Superior temporal gyrus (tissue), 1 donor: Measurements from ENCODE around the gene SUFU.

ENCODE experiments used
- DNase-seq: peaks from one replicate; pipeline ENCODE4 v3.0.0-alpha.2; 2016; ENCODE audit errors: extremely low spot score

SUFU gene

DNA sequence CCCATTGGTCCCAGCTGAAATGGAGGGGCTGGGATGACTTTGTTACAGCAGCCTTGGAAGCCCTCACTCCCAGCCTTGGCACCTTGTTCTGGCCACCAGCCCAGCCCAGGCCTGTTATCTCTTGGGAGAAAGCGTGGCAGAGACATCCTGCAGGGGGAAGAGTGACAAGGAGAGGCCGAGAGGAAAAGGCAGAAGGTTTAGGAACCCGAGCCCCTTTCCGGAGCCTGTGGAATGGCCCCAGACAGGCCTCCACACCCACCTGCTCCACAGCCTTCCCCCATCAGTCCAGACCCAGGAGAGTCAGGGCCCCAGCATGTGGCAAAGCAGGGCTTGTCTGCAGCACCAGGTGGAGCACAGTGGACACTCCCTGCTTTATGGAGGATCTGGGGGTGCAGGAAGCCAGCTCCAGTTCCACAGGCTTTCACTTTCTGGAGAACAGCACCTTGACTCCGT, 116.4 kb downstream of the SUFU start:
- DNase-seq, result no peak

DNA sequence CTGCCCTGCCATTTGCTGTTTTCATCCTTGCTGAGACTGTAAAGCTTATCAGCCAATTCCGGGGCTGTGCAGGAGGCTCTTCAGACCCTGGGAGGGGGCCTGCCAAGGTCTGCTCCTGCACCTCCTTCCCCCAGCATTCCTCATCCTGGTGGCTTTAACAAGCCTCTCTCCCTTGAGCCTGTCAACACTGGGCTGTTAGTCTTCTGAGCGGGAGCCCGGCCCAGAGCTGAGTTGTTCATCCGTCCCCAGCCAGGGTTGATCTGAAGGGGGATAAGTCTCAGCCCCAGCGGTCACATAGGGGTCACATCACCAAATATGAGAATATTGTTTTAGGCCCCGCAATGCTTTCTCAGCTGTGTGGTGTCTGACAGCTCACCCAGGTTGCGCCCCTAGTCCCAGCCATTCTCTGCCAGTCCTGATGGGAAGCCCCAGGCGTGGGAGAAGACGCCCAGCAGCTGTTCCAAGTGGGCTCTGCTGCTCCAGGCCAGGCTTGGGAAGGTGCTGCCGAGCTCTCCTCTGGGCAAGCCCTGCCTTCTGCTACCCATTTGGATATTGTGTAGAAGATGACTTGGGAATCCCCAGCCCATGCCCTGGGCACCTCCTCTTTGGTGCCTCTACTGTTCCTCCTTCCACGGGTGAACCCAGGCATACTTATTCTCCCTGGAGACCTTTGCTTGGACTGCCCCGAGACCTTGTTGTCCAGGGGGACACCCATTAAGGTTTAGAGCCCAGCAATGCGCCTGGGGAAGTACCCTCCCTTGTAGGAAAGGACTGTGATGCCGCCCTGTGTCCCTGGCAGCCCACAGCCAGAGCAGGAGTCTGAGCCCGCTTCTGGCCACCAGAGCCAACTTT, 117.0 kb downstream of the SUFU start:
- no peak for DNase-seq

DNA sequence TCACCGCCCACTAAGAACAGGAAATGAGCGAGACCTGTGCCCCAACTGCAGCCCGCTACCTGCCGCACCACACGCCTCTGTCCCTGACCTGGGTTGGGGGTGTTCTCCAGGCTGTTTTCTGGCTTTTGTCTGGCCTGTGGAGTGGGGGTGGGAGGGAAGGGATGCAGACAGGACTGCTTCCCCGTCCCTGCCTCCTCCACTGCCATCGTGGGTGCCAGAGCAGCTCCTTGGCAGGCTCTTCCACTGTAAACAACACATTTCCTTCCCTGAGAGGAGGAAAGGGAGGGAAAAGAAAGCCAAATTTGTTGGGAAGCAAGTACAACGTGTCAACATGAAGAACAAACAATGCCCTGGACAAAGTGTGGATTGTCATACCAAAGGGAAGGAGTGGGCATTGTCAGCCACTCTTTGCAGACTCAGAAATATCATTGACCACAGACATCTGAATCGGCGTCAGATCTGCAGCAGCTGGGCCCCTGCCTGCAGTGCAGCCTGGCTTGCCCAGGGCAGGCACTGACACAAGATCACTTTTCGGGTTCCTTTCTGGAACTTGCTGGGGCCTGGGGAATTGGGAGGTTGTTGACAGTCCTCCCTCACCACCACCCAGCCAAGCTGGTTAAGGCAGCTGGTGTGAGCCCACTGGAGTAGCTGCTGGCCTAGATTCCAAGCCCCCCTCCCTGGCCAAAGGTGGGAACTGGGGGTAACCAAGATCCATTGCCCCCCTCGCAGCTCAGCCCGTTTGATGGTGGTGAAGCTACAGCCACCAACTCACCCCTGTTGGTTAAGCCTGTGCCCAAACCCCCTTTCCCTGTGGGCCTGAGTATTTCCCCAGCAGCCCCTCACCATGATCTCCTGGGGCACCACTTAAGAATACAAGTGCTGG, 117.9 kb downstream of the SUFU start:
- DNase-seq, result peak; percentile 68

DNA sequence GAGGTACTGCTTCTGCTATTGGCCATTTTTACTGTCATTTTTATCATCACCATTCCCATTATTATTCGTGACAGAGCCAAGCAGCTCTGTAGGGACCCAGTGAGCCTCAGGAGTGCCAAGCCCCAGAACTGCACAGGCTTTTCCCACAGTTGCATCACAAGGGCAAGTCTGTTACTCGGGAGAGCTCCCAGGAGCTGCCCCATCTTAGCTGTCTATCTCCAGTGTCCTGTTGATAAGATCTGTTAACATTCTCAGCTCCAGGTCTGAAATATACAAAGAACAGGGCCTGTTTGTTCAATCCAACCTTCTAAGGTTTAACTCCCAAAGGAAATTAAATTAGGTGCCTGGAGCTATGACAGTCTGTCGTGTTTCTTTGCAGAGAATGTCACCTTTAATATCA, 120.3 kb downstream of the SUFU start:
- no peak for DNase-seq

DNA sequence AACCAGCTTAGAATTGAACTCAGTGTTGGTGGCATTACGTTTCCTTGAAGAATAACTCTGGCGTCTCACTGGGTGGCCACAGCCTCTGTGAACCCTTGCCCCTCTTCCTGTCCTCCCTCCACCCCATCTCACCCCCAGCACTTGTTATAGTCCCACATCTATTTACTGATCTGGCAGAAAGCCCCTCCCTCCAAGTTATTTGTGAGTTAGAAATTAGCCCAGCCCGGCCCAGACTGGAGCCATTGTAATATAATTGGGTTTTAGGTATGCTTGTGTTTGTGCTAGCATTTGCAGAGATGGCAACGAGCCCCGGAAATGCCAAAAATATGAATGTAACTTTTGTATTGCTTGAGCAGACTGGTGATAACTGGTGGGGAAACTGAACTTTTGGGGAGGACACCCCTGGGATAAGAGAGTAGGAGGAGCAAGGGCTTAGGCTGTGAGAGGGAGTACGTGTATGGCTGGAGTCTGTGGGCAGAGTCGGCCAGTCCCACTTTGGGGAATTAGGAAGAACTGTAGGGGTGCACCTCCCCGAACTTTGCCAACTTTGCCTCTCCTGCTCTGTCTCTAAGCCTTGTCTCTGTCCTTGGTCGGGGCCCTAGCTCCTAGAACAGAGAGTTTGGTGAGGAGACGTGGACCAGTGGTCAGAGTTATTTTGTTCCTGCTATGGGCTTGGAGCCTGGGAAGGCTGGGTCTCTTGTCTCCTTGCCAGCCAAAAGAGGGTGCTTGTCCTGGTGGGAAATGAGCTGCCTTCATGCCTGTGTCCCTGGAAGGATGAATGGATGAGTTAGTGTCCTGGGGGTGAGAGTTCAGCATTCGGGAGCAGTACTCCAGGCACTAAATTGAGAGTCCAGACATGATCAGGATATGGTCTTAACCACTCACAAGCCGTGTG, 121.2 kb downstream of the SUFU start:
- no peak for DNase-seq

DNA sequence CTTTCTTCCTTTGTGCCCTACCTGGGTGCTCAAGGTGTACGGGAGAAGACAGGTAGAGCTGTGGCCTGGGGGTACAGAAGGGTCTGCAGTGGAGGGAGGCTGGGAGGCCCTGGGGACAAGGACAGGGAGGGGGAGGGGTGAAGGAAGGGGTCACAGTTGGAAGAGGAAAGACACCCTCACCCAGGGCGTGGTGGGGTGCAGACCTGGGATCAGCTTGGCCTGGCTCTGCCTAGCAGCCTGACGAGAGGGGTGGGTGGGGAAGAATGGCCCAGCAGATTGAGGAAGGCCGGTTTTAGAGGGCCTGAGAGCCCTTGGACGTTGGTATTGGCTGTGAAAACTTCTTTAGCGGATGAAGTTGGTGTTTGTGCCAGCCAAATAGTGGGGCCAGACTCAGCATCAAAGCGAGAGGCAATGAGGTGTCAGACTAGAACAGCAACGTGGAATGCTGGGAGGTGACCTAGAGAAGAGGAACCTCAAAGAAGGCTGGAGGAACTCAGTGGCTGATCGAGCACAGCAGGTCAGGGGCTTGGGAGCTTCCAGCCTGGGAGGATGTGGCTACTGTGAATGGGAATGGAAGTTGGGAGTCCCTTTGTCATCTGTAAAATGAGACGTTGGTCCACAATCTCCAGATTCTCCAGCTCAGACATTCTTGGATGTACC, 122.4 kb downstream of the SUFU start:
- DNase-seq, result no peak

DNA sequence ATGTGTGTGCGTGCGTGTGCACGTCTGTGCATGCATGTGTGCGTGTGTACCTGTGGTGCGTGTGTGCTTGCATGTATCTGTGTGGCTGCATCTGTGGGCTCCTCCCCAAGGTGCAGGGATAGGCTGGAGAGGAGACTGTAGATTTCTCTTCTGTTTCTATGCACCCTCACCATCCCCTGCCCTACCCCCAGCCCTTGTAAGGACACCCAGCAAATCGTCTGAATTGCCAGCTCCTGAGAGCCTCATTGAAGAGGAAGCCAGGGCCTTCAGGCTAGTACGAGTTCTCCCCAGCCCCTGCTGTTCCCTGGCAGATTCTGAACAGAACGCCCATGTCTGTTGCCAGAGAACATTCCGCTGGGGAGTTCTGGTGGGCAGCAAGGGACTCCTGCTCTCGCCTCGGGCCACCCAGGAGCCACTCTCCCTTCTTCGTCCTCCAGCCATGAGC, 123.5 kb downstream of the SUFU start:
- no peak for DNase-seq

DNA sequence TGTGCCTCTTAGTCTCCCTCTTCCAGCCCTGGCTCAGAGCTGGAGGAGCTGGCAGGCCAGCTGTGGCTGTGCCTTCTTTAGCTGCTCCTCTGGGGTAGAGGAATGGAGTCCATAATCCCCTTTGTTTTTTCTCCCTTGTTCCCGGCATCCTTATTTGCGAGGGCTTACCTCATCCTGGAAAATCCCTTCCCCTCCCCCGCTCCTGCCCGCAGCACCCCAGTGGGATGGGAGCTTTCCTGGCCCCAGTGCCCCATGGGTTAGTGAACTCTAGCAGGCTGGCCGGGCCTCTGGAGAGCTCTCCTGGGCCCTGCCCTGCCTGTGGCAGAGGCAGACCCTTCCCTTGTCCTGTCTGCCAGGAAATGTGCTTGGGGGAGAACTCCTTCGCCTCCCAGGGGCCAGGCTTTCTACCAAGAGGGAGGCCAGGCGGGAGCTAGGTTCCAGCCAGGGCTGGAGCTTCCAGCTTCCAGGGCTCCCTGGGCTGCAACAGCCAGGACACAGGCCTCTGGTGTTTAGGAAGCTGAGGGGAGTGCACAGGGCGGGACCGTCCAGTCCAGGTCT, 124.0 kb downstream of the SUFU start:
- peak; percentile 34 for DNase-seq

DNA sequence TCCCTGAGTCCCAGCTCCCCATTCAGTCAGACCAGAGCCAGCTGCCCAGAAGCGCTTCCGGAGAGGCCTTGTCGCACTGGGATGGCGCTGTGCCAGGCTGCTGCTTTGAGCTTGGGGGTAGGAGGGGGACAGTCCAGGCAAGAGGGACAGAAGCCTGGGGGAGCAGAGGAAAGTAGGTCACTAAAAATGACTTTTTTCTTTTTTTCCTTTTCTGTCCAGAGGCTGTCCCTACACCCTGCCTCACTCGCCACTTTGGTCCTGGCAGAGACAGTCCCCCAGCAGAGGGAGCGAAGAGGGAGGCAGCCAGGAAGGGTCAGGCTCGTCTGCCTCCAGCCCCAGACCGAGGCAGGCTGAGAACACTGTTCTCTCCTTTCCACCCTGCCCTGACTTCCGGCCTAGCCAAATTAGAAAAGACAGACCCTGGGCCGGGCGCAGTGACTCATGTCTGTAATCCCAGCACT, 124.7 kb downstream of the SUFU start:
- DNase-seq, result peak; percentile 80

DNA sequence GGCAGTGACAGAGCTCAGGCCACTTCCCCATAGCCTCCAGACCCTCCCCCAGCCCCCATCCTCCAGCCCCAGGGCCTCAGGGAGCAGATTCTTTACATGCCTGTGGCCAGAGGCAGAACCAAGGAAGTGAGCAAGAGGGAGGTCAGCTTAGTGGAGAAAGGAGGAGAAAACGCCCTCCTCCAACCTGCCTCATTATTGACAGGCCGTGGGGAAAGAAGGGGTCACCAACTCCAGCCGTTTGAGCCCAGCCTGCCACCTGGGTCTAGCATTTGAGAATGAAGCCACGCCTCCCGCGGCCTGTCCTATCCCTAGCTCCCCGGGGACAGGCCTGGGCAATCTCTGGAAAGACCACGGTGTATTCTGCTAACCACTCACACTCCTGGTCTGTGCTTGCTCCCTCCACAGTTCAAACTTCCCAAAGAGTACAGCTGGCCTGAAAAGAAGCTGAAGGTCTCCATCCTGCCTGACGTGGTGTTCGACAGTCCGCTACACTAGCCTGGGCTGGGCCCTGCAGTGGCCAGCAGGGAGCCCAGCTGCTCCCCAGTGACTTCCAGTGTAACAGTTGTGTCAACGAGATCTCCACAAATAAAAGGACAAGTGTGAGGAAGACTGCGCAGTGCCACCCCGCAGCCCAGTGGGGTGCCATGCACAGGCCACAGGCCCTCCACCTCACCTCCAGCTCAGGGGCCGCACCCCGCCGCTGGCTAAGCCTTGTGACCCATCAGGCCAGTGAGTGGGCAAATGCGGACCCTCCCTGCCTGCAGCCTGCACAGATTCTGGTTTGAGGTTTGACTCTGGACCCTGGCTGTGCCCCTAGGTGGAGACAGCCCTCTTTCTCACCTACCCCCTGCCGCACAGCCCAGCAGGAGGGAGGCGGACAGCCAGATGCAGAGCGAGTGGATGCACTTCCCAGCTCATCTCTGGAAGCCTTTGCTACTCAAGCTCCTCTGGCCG, 126.2 kb downstream of the SUFU start:
- no peak for DNase-seq

DNA sequence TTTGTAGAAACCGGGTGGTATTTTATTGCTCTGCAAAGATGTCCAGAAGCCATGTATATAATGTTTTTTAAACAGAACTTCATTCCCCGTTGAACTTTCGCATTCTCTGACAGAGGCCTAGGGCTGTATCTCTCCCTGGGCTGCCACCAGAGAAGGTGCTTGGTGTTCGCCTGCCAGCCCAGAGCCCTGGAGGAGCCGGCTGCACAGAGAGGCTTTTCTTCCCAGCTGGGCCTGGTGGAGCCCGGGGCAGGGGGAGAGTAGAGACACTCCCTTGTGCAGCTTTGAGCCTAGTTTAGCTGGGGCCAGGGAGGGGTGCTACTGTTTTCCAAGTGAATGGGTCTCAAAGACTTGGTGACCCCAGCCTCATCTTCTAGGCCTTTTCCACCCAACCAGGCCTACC, 126.9 kb downstream of the SUFU start:
- no peak for DNase-seq

DNA sequence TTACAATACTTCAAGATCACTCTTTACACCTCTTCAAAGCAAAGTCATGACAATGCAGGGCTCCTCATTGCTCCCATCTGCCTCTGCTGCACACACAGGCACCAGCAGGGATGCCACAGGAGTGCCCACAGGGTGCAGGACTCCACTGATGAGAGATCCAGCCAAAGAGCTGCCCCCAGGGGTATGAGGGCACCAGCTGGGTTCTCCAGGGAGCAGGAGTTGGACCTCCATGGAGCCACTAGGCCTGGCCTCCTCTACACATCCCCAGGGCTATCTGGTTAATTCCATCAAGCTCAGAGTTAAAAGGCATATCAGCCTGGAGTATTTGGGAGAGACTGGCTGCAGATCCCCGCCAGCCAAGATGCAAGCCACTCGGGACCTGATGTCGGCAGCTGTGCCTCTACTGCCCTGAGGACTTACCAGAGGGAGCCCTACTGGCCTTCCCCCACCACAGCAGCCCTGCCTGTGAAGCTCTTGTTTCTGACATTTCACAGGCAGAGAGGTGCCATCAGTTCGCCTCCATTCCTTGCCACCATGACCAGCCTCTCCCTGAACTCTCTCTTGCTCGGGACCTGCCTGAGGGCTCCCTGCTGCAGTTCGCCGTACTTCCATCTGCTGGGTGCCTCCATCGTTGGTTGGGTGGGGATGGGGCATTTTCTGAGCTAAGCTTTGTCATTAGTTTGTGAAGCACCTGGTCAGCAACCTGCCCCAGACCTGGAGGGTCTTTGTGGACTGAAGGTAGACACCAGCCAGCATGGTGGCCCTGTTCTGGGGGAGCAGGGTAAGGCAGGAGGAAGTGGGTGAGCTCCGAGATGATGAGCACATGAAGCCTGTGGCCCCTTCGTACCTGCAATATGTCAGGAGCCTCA, 128.0 kb downstream of the SUFU start:
- no peak for DNase-seq

DNA sequence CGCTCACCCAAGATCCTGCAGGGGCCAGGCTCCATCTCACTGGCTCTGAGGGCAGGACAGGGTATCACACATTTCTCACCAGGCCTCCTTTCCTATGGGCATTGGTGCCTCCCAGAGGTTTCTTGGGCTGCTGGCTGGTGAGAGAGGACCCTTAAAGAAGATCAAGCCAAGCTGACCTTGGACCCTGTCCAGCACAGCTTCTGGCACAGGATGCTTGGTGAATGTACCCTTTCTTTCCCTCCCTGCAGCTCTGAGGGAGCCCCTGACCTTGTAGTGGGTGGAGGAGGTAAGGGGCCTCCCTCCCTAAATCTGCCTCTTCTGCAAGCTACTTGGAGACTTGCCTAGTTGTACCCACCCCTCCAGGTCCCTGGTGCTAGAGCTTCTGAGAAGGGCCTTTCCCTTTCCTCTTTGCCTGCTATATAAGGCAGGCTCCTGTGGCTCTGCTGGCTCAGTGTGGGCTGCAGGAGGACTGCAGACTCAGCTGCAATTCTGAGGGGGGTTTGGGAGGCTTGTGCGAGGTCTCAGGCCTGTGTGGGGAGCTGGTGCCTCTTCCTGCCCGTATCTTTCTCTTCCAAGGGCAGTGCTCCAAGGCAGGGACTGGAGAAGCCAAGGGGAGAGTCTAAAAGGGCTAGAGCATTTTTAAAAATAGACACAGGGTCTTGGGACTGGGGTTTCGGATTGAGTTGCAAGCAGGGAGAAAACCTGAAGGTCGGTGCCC, 128.8 kb downstream of the SUFU start:
- DNase-seq, result no peak

DNA sequence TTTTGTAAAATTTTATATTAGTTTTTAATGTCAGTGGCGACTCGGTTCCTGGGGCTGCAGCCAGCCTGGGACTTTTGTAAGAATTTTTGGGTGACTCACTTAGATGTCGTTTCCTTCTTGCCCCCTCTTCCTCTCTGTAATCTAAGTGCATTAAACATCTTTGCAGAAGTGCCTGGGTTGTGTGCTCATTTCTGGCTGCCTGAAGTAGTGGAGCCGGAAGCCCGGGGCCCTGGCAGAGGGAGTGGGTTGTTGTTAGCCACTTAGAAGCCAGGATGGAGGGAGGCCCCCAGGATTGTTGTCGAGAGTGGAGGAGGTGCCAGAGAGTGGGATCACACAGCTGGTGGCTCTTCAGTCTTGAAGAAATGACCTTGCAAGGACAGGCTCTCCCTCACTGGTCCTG, 129.5 kb downstream of the SUFU start:
- no peak for DNase-seq

DNA sequence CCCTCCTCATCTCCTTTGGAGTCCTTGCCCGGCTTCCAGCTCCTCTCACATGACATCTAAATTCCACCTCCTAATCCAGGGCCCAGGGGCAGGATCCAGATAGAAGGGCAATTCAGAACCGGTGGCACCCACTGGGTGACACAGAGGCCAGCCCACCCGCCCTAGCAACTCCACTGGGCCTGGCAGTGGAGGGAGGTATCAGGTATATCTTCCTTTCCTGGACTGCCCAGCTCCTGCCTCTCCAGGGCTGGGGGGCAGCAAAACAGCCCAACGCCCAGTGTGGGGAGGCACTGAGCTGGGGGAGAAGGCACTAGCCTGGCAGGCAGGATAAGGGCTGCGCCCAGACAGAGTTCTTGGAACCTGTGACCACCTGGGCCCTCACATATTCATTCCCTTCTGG, 130.1 kb downstream of the SUFU start:
- DNase-seq, result no peak

DNA sequence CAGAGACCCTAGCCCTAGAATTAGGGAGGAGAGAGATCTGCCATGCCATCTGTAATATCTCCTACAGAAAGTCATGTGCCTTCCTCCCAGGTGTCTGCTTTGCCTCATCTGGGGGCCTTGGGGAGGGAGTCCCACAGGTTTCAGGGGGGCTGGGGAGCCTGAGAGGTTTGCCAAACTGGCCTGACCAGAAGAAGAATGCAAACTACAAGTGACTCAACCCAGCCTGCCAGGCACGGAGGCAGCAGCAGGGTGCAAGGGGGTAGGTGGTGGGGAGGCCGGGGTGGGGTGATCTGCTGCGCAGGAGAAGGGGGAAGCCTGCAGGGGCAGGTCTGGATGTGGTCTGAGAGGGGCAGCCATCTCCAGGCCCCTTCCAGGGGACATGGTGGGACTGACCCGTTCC, 130.9 kb downstream of the SUFU start:
- no peak for DNase-seq

DNA sequence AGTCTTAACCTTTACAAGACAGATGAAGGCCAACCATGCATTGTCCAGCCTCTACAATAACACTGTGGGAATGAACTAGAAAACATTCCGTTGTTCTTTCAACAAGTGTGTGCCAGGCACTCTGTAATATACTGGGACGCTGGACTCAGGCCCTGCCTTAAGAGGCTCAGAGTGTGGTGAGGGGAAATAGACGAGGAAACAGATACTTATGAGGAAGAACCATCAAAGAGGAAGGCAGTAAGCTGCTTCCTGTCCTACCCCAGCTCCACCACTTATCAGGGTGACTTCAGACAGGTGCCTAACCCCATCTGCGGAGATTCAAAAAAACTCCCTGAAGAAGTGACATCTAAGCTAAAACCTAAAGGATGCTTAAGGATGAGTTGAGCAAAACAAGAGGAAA, 131.6 kb downstream of the SUFU start:
- DNase-seq, result no peak

DNA sequence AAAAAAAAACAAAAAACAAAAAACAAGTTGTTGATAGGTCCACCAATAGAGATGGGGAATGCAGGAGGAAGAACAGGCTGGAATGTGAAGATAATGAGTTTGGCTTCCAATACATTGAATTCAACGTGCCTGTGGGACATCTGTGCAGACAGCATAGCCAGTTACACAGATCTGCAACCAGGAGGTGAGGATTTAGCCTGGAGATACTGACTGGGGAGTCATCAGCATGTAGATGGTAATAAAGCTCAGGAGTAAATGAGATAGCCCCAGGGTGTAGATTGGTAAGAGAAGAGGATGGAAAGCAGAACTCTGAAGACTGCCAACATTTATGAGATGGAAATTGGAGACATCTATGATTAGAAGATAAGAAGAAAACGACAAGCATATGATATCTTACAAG, 135.8 kb downstream of the SUFU start:
- DNase-seq, result no peak
